NK-92 treated with Interleukin-12 subunit alpha and Interleukin-12 subunit beta, amount 100 ng/mL, for 24 hours (cell line): ENCODE data around the gene RXFP1.

Experiments used
- DNase-seq: peaks from one replicate; lab custom pipeline; 2025; lab: John Stamatoyannopoulos, UW

RXFP1 gene

DNA sequence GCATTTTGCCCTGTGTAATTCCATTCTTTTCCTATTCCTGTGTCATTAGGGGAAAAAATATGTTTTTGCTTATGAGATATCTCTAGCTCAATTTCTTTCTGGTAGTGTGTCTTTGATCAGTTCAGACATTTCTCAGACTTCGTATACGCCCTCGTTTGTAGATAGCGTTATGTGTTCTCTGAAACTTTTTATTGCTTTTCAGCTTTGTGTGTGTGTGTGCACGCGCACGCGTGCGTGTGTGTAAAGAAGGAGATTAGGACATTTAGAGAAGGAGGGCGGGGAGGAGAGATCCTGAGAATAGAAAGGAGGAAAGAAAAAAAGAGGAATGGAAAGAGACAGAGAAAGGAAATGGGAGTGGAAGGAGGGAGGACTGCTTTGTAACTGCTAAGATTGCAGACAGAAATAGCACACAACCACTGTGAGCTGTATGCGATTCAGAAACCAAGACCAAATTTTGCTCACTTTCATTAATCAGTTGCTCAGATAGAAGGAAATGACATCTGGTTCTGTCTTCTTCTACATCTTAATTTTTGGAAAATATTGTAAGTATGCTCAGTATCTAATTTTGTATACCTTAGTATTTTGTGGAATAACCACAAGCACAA is at the start of gene RXFP1:
Gene RXFP1 (plus strand): TSS at position 399 of the 605 bp plus-strand sequence. CDS start 95 bp downstream, at position 494.
- DNase-seq: no peak

DNA sequence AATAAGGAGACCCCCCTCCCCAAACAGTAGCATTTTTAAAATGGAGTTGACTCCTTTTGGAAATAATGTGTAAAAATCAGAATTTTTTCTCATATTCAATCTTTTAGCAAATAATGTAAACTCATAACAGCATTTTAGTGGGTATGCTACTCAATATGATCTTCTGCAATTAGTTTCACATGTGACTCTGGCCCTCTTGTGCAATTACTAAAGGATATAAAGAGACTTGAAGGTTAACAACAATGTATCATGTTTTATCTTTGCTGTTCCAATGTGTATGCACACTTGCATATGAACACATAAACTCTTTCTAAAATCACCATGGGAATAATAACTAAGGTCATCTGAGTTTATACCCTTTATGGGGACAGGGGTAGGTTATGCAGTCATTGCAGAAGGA is 39.9 kb upstream of the RXFP1 start:
- no peak for DNase-seq

GRCh38 chr4:158484173-158484885 is 37.4 kb upstream of the RXFP1 start:
- DNase-seq: no peak

- no peak for DNase-seq
These were observed 31.1 kb upstream of the RXFP1 start for GRCh38 chr4:158490629-158491028.

- DNase-seq: no peak
These were observed 29.3 kb upstream of the RXFP1 start for GRCh38 chr4:158492391-158492790.

DNA sequence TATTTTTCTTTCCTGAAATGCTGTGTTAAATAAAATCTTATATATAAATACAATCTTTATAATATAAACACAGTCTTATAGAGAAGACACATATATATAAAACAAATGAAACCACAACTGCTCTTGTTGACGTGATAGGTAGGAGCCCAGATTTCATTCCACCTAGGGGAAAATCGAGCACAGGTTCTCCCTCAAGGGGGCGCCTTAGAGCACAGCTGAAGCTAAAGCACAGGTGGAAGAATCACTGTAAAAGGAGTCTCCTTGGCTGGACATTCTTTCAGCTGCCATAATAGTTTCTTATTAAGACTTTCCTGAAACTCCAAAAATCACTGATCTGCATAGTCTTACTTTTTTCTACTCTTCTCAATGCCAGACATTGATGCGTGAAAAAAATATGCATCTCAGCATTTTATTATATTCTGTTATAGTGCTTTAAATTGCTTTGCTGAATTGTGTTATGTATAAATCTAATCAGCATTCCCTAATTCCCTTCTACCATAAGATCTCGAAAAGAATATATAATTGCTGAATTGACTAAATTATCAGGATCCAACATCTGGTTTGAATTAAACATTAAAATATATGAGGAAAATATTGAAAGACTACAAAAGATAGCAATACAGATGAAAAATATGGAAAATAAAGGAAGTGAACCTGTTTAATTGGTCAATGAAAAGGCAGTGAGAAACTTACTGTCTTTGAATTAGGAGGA is 25.5 kb upstream of the RXFP1 start:
- DNase-seq: no peak

- no peak for DNase-seq
These were observed 21.6 kb upstream of the RXFP1 start for GRCh38 chr4:158500054-158500453.

GRCh38 chr4:158513256-158513655 is 8.4 kb upstream of the RXFP1 start:
- DNase-seq: no peak

- no peak for DNase-seq
These were observed 2.5 kb upstream of the RXFP1 start for GRCh38 chr4:158519226-158519625.

- DNase-seq: no peak
These were observed 2.4 kb downstream of the RXFP1 start for GRCh38 chr4:158523990-158524535.

DNA sequence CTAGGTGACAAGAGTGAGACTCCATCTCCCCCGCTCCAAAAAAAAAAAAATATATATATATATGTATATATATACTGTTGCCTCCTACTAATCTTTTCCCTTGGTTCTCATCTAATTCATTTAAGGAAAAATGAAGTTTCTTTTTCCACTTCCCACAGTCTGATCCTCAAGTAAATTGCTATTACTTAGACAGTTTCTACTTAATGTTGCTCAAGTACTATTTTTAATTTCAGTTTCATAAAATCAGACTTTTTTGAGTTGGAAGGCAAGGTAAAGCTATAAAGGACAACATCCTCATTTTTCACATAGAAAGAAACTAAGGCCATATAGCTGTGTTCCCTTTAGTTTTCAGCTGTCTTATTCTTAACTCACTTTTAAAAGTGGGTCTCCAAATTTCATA is 5.8 kb downstream of the RXFP1 start:
- no peak for DNase-seq

- DNase-seq: no peak
These were observed 7.8 kb downstream of the RXFP1 start for GRCh38 chr4:158529505-158529904.

- DNase-seq: no peak
These were observed 8.7 kb downstream of the RXFP1 start for GRCh38 chr4:158530381-158530780.

DNA sequence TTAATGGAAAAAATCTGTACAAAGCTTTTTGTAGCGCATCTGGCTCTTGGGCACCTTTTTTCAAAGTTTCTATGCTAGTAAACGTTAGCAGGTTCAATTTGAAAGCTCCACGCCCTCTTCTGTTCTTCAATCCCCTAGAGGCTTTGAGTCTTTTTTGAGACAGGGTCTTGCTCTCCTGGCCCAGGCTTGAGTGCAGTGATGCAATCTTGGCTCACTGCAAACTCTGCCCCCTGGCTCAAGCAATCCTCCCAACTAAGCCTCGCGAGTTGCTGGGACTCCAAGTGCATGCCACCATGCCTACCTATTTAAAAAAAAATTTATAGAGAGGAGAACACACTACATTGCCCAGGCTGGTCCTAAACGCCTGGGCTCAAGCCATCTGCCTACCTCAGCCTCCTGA is 9.2 kb downstream of the RXFP1 start:
- no peak for DNase-seq

DNA sequence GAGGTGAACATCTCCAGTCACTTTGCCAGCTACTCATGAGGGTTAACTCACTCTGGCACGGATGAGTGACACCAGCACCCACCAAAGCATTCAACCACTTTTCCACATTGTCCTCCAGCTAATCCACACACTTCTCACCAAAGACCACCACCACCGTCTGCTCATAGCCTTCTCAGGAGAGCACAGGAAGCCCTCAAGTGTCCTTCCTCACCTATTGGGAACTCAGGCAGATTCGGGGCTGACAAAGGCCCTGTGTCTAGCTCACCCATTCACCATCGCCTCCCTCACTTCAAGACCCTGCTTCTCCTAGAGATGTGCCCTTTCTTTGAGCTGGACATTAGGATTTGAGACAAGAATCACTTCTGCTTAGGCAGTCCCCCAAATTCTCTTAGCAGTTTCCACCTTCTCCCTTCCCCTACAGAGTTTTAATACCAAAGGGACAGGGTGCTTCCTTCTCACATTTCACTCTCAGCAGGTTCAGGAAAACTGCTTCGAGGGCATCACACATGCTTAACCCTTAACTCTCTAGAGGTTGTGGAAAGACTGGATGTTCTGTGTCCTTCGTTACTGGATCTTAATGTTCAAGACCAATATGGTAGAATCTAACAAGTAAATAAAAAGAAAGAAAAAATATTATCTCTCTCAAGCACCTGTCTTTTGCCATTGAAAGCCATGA is 11.0 kb downstream of the RXFP1 start:
- DNase-seq: no peak

DNA sequence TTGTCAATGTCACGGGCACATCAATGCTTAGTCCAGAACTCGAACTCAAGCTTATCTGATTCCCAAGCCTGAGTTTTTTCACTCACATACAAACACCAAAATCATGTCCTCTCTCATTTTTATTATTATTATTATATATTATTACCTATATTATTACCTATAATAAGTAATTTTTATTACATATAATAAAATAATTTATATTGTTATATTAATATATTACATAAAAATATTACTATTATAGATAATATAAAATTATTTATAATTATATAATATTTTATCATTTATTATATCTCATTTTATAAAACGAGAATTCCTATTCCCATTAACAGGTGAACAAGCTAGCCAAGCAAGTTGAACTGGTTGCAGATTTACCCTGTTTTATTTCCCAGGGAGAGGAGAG is 13.0 kb downstream of the RXFP1 start:
- no peak for DNase-seq

DNA sequence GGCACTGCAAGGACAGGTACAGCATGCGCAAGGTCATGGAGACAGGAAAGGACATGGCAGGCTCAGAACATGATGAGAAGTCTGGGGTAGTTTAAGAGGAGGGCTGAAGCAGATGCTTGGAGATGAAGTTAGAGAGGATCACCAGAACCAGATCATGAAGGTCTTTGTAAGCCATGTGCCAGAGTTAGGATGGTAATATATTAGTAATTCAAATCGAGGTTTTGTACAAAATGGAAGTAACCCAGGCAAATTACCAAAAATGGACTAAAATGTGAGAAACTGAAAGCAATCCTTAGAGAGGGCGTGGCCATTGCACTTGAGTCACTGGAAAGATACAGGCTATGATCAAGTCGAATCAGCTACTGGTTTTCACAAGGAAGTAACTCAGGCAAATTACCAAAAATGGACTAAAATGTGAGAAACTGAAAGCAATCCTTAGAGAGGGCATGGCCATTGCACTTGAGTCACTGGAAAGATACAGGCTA is 13.5 kb downstream of the RXFP1 start:
- DNase-seq: no peak

DNA sequence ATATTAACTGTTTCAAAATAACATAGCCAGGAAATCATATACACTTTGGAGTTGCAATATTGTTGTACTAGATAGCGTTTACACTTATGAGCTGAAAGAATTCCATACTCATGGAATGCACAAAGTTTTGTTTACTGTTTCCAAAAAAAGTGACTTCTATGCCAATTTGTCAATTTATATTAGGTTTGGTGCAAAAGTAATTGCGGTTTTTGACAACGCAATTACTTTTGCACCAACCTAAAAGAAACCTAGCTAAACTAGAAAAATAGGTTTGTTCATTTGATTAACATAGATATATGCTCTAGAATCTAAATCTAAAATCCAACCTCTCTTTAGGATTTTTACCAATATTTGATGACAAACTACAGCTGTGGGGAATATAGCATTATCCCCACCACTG is 15.2 kb downstream of the RXFP1 start:
- DNase-seq: no peak

GRCh38 chr4:158538176-158538575 is 16.5 kb downstream of the RXFP1 start:
- no peak for DNase-seq

GRCh38 chr4:158538911-158539310 is 17.2 kb downstream of the RXFP1 start:
- no peak for DNase-seq

DNA sequence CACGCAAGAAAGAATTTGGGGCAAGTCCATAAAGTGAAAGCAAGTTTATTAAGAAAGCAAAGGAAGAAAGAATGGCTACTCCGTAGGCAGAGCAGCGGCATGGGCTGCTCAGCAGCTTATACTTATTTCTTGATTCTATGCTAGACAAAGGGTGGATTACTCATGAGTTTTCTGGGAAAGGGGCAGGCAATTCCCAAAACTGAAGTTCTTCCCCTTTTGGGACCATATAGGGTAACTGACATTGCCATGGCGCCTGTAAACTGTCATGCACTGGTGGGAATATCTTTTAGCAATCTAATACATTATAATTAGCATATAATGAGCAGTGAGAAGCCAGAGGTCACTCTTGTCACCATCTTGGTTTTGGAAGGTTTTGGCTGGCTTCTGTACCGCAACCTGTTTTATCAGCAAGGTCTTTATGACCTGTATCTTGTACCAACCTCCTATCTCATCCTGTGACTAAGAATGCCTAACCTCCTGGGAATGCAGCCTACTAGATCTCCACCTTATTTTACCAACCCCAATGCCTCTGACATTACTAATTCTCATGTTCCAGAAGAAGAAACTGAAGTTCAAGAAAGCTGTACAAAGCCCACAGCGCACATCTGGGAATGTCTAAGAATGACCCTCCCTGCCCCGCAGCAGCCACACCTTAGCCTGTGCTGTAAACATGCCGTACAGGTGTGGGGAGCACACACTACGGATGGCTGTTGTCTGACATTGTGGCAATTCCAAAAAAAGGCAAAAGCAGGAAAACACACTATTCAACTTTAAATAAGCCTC is 18.6 kb downstream of the RXFP1 start:
- no peak for DNase-seq
